ENCODE results near the gene GTF2F2.
"Not testable (repeated sequence)": the region's sequence is repeated elsewhere in the genome, so short reads cannot be mapped to it uniquely, and the experiment has no call there.

GTF2F2 gene

DNA sequence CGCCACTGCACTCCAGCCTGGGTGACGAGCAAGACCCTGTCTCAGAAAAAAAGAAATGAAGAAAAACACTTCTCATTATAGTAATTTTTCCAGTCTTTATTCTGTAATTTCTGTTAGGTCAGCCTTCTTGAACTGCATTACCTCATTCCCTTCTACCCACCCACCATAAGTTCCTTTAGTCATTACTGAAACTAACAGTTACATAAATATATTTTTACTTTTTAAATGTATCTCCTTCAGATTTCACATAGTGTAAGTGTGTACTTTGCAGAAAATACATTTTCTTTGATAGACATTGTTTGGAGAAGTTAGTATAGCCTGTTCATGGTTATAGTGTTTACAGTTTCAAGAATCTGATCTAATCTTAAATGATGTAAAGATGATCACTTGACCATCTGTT, 112.3 kb downstream of the GTF2F2 start:
- TF ChIP-seq, protein P1, sequence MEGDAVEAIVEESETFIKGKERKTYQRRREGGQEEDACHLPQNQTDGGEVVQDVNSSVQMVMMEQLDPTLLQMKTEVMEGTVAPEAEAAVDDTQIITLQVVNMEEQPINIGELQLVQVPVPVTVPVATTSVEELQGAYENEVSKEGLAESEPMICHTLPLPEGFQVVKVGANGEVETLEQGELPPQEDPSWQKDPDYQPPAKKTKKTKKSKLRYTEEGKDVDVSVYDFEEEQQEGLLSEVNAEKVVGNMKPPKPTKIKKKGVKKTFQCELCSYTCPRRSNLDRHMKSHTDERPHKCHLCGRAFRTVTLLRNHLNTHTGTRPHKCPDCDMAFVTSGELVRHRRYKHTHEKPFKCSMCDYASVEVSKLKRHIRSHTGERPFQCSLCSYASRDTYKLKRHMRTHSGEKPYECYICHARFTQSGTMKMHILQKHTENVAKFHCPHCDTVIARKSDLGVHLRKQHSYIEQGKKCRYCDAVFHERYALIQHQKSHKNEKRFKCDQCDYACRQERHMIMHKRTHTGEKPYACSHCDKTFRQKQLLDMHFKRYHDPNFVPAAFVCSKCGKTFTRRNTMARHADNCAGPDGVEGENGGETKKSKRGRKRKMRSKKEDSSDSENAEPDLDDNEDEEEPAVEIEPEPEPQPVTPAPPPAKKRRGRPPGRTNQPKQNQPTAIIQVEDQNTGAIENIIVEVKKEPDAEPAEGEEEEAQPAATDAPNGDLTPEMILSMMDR (IDR thresholded peaks at IDR 0.05; ENCODE audit: extremely low read depth, insufficient read depth, missing control alignments): no peak
- no peak for DNase-seq (ENCODE audit: low spot score)
- in situ Hi-C loops (cut with MboI; ENCODE audit: low pct_unique_long_range_greater_than_20kb, low sequenced_read_pairs, unreplicated experiment): no loop called here

DNA sequence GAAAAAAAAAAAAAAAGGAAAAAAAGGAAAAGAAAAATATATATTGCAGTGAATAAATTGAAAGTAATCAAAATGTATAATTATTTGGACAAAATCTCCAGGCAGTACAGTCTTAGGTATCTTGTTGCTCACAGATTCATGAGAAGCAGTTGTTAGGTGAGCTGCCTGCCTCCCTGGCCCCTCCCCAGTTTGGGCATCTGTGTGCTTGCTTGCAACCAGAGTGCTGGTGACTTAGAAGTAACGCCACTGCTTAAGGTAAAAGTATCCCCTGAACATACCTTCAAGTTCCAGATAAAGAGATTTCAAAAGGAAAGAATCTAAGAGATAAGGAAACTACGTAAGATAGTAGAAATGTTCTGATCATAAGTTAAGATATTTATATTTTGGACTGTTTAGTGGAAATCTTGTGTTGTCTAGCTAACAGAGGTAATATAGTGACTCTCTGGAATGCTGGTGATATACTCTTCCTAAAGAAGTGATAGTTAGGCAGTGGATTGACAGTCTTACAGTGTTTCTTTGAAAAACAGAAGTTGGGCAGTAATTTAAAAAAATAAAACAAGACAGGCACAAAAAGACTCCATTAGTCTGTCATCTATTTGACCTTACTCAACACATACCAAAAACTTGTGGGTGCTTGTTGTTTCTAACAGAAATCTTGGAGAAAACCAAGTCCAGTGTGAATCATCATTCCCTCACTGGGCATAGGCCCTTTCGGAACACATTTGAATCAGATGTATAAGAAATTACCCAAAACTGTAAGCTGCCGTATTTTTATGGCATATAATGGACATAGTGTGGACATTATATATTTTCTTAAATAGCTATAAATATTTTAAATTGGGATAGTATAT, 118.9 kb downstream of the GTF2F2 start:
- no peak for DNase-seq (ENCODE audit: low spot score)
- in situ Hi-C loops (cut with MboI; ENCODE audit: low pct_unique_long_range_greater_than_20kb, low sequenced_read_pairs, unreplicated experiment): no loop called here
- TF ChIP-seq, protein P1 (IDR thresholded peaks at IDR 0.05; ENCODE audit: extremely low read depth, insufficient read depth, missing control alignments): no peak

DNA sequence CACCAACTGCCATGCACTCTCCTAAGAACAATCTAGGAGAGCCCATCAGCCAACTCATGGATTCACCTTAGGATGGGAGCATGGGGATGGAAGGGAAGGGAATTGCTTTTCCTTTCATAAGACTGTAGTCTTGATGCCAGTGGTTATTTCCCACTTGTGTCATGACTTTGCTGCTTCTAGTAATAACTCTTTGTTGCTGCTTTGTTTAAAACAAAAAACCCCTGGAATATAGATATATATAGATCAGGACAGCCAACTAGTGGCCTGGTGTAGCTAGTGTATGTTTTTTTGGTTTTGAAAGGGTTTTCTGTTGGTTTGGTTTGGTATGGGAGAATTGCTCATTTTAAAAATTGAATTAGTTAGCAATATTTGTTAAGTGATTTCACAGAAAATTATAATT, 119.8 kb downstream of the GTF2F2 start:
- TF ChIP-seq, protein P1 (IDR thresholded peaks at IDR 0.05; ENCODE audit: extremely low read depth, insufficient read depth, missing control alignments): no peak
- no peak for DNase-seq (ENCODE audit: low spot score)
- in situ Hi-C loops (cut with MboI; ENCODE audit: low pct_unique_long_range_greater_than_20kb, low sequenced_read_pairs, unreplicated experiment): no loop called here

DNA sequence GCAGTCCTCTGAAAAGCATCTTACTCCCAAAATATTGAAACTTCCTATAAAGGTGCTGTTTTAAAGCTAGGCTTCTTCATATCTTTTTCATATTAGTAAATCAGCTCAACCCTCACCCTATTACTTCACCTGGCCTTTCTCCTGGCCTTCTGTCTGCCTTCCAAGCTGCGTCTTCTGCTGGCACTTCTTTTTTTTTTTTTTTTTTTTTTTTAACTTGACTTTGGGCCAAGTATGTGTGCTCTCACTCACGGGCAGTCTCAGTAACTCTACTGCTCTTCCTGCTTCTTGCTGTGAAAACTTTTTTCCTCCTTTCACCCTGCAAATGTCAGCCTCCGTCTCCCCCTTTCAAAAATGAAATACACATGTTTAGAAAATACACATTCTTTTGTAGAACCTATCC, 121.8 kb downstream of the GTF2F2 start:
- TF ChIP-seq, protein P1 (IDR thresholded peaks at IDR 0.05; ENCODE audit: extremely low read depth, insufficient read depth, missing control alignments): no peak
- DNase-seq (ENCODE audit: low spot score): no peak
- in situ Hi-C loops (cut with MboI; ENCODE audit: low pct_unique_long_range_greater_than_20kb, low sequenced_read_pairs, unreplicated experiment): no loop called here

DNA sequence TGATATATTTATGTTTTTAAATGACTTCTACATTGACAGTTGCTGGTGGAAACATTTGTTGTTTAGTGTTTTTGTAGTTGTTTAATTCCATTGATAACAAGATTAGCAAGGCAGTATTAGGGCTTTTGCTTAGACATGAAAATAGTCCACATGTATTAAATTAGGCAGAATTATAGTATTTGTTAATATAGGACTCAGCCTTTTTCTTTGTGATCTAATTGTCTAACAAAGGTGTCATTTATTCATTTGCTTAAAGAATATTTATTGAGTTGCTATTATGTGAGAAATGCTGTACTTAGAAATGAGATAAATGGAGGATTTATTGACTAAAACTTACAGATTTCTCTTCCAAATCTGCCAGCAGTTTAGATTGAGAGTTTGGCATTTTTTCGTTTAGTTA, 122.2 kb downstream of the GTF2F2 start:
- in situ Hi-C loops (cut with MboI; ENCODE audit: low pct_unique_long_range_greater_than_20kb, low sequenced_read_pairs, unreplicated experiment): no loop called here
- TF ChIP-seq, protein P1 (IDR thresholded peaks at IDR 0.05; ENCODE audit: extremely low read depth, insufficient read depth, missing control alignments): no peak
- DNase-seq (ENCODE audit: low spot score): no peak

DNA sequence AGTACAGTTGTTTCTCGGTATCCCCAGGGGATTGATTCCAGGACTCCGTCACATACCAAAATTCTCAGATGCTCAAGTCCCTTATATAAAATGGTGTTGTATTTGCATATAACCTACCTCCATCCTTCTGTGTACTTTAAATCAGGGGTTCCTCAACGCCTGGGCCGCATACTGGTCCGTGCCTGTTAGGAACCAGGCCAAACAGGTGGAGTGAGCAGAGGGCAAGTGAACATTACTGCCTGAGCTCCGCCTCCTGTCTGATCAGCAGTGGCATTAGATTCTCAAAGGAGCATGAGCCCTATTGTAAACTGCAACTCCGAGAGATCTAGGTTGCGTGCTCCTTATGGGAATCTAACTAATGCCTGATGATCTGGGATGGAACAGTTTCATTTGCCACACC, 122.8 kb downstream of the GTF2F2 start:
- in situ Hi-C loops (cut with MboI; ENCODE audit: low pct_unique_long_range_greater_than_20kb, low sequenced_read_pairs, unreplicated experiment): no loop called here
- DNase-seq (ENCODE audit: low spot score): no peak
- TF ChIP-seq, protein P1 (IDR thresholded peaks at IDR 0.05; ENCODE audit: extremely low read depth, insufficient read depth, missing control alignments): no peak

DNA sequence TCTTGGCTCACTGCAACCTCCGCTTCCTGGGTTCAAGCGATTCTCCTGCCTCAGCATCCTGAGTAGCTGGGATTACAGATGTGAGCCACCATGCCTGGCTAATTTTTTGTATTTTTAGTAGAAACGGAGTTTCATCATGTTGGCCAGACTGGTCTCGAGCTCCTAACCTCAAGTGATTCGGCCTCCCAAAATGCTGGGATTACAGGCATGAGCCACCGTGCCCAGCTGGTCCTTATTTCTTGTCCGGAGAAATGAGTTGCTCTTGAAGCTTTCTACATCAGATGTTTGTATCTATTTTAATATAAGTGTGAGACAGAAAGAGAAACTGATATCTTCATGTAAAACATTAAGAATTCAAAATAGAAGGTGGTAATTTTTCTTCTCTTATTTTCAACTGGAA, 124.4 kb downstream of the GTF2F2 start:
- not testable (repeated sequence) for DNase-seq (ENCODE audit: low spot score)

More for the DNA sequence above, 124.4 kb downstream of the GTF2F2 start:
- in situ Hi-C loops (cut with MboI; ENCODE audit: low pct_unique_long_range_greater_than_20kb, low sequenced_read_pairs, unreplicated experiment): not testable (repeated sequence)

Data from GM13977 (cell line).